Measurements from ENCODE around the gene FGF1.

Gene FGF1

GRCh38 chr5:142715291-142715690, 29.4 kb upstream of the FGF1 start:
- H3K9me3 ChIP-seq (ENCODE audit: control insufficient read depth, low read length): no peaks in the 10 kb centered on the region
- peaks cover 19% of the 10 kb centered on the region for H3K4me1 ChIP-seq (ENCODE audit: control insufficient read depth, insufficient read depth, low read length)

GRCh38 chr5:142713121-142713706, 27.3 kb upstream of the FGF1 start:
- Histone ChIP-seq H3K36me3 (ENCODE audit: control insufficient read depth, insufficient read depth, low read length) (no peaks in the 10 kb centered on the region), H3K4me3 (ENCODE audit: low read length) (peak overlapping the region; percentile 66), H3K4me1 (ENCODE audit: control insufficient read depth, insufficient read depth, low read length) (peaks cover 11% of the 10 kb centered on the region), H3K27me3 (ENCODE audit: control insufficient read depth, insufficient read depth, low read length) (peaks cover 5% of the 10 kb centered on the region), H3K9me3 (ENCODE audit: control insufficient read depth, low read length) (no peaks in the 10 kb centered on the region), H3K9ac (ENCODE audit: low read length) (peak overlapping the region; percentile 75)

More at GRCh38 chr5:142715291-142715690, 29.4 kb upstream of the FGF1 start:
- no peak overlapping the region for H3K9ac ChIP-seq (ENCODE audit: low read length)
- H3K27me3 ChIP-seq (ENCODE audit: control insufficient read depth, insufficient read depth, low read length): peaks cover 9% of the 10 kb centered on the region
- H3K4me3 ChIP-seq (ENCODE audit: low read length): no peak overlapping the region
- no peaks in the 10 kb centered on the region for H3K36me3 ChIP-seq (ENCODE audit: control insufficient read depth, insufficient read depth, low read length)

DNA sequence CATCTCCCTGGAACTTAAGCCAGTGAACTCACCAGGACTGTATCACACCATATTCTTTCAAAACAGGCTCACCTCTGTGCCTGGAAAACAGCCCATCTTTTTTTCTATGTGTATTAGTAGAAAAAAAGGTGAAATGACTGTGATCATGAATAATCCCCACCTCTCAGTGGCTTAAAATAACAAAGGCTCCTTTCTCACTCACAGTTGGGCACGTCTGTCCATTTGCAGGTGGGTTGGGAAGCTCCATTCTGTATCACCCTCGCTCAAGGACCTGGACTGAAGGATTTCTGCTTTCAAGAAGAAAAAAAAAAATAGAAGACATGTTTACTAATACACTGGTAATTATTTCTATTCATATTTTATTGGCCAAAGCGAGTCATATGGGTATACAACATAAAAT, 17.3 kb upstream of the FGF1 start:
- H3K9me3 ChIP-seq (ENCODE audit: control insufficient read depth, low read length): no peaks in the 10 kb centered on the region
- no peak overlapping the region for H3K9ac ChIP-seq (ENCODE audit: low read length)
- H3K27me3 ChIP-seq (ENCODE audit: control insufficient read depth, insufficient read depth, low read length): no peaks in the 10 kb centered on the region
- peaks cover 7% of the 10 kb centered on the region for H3K4me1 ChIP-seq (ENCODE audit: control insufficient read depth, insufficient read depth, low read length)
- no peak overlapping the region for H3K4me3 ChIP-seq (ENCODE audit: low read length)
- H3K36me3 ChIP-seq (ENCODE audit: control insufficient read depth, insufficient read depth, low read length): no peaks in the 10 kb centered on the region

DNA sequence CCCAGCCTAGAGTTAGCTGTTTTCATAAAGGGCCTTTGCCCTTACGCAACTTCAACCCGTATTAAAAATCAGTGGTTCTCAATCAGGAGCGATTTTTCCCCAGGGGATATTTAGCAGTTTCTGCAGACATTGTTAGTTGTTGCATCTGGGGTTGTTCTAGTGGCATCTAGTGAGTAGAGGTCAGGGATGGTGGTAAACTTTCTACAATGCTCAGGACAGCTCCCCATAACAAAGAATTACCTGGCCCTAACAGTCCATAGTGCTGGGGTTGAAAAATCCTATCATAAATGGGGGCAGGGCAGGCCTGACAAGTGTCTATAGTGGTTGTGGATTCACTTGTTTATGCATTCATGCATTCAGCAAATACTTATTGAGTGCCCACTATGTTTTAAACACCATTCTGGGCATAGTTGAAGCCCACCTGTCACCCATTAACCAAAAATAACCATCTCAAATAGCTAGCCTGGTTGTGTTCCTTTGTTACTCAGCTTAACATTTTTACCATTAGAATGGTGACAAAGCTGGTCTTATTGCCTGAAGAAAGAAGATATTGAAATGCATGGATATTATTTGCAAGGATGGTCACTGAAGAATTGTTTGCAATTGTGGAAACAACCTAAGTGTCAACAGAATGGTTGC, 15.9 kb upstream of the FGF1 start:
- H3K9me3 ChIP-seq (ENCODE audit: control insufficient read depth, low read length): no peaks in the 10 kb centered on the region

DNA sequence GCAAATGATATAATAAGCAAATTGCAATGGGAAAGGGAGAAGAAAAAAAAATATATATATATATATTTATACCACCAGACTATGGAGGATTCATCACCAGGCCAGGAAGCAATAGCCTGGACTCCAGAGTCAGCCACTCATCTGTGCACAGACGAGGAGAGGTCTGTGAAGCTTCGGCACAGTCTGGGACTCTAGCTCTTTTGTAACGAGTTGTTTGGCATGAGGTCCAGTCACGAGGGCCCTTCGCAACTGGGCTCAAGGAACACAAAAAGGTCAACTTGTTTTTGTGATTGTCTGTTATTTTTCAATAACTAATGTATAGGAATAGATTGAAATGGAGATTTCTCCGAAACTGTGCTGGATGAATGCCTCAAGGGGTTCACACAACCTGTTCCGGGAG, 14.7 kb upstream of the FGF1 start:
- Histone ChIP-seq H3K9me3 (ENCODE audit: control insufficient read depth, low read length) (no peaks in the 10 kb centered on the region), H3K27me3 (ENCODE audit: control insufficient read depth, insufficient read depth, low read length) (no peaks in the 10 kb centered on the region), H3K4me1 (ENCODE audit: control insufficient read depth, insufficient read depth, low read length) (peaks cover 7% of the 10 kb centered on the region), H3K9ac (ENCODE audit: low read length) (no peak overlapping the region), H3K36me3 (ENCODE audit: control insufficient read depth, insufficient read depth, low read length) (no peaks in the 10 kb centered on the region), H3K4me3 (ENCODE audit: low read length) (no peak overlapping the region)

More for the DNA sequence above, 15.9 kb upstream of the FGF1 start:
- Histone ChIP-seq H3K4me3 (ENCODE audit: low read length) (no peak overlapping the region), H3K4me1 (ENCODE audit: control insufficient read depth, insufficient read depth, low read length) (peaks cover 7% of the 10 kb centered on the region), H3K9ac (ENCODE audit: low read length) (no peak overlapping the region), H3K27me3 (ENCODE audit: control insufficient read depth, insufficient read depth, low read length) (no peaks in the 10 kb centered on the region), H3K36me3 (ENCODE audit: control insufficient read depth, insufficient read depth, low read length) (no peaks in the 10 kb centered on the region)

DNA sequence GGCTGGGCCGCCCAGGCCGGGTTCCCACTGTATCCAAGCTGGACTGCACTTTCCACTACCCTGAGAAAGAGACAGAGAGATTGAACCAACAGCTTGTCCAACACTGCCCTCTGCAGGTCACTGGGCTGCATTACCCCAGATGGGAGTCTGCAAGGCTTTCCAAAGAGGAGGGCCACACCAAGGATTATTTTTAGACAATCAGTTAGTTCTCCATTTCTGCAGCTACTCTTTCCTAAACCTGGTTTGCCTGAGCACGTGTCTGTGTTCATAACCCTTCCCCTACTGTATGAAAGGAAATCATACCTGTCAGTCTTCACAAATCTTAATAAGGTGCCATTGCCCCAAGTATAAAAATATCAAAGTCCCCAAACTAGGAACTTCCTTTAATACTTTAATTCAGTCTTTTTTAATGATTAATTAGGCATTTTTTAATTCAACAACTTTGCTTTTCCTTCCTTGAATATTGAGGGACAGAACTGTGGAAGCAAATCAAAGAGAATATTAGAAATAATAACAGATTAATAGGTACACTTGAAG, 13.4 kb upstream of the FGF1 start:
- Histone ChIP-seq H3K9me3 (ENCODE audit: control insufficient read depth, low read length) (no peaks in the 10 kb centered on the region), H3K4me3 (ENCODE audit: low read length) (no peak overlapping the region), H3K4me1 (ENCODE audit: control insufficient read depth, insufficient read depth, low read length) (peaks cover 7% of the 10 kb centered on the region), H3K27me3 (ENCODE audit: control insufficient read depth, insufficient read depth, low read length) (no peaks in the 10 kb centered on the region), H3K9ac (ENCODE audit: low read length) (no peak overlapping the region), H3K36me3 (ENCODE audit: control insufficient read depth, insufficient read depth, low read length) (no peaks in the 10 kb centered on the region)

- H3K36me3 ChIP-seq (ENCODE audit: control insufficient read depth, insufficient read depth, low read length): no peaks in the 10 kb centered on the region
- peaks cover 7% of the 10 kb centered on the region for H3K4me1 ChIP-seq (ENCODE audit: control insufficient read depth, insufficient read depth, low read length)
- H3K9me3 ChIP-seq (ENCODE audit: control insufficient read depth, low read length): no peaks in the 10 kb centered on the region
- H3K4me3 ChIP-seq (ENCODE audit: low read length): no peak overlapping the region
- H3K27me3 ChIP-seq (ENCODE audit: control insufficient read depth, insufficient read depth, low read length): no peaks in the 10 kb centered on the region
- H3K9ac ChIP-seq (ENCODE audit: low read length): no peak overlapping the region
These were observed 12.7 kb upstream of the FGF1 start for GRCh38 chr5:142698447-142699183.

- H3K4me3 ChIP-seq (ENCODE audit: low read length): no peak overlapping the region
- H3K9ac ChIP-seq (ENCODE audit: low read length): no peak overlapping the region
These were observed 11.7 kb upstream of the FGF1 start for GRCh38 chr5:142697356-142698255.

DNA sequence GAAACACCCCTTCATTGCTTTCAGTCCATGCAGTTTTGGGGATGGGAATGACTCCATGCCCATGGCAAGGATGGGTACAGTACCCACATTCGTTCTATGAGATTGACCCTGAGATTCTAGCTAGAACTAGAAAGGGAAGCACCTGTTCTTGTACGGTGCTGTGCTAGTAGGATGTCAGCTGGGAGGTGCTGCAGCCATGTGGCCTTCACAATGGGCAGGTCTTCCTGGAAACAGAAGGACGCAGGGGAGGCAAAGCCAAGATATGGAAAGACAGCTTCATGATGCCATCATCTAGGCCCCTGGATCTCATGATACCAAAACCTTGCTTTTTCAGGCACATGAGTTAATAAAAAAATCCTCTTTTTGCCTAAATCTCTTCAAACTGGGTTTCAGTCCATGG, 10.5 kb upstream of the FGF1 start:
- H3K4me1 ChIP-seq (ENCODE audit: control insufficient read depth, insufficient read depth, low read length): peaks cover 7% of the 10 kb centered on the region

More at GRCh38 chr5:142697356-142698255, 11.7 kb upstream of the FGF1 start:
- Histone ChIP-seq H3K9me3 (ENCODE audit: control insufficient read depth, low read length) (no peaks in the 10 kb centered on the region), H3K27me3 (ENCODE audit: control insufficient read depth, insufficient read depth, low read length) (no peaks in the 10 kb centered on the region), H3K36me3 (ENCODE audit: control insufficient read depth, insufficient read depth, low read length) (no peaks in the 10 kb centered on the region), H3K4me1 (ENCODE audit: control insufficient read depth, insufficient read depth, low read length) (peaks cover 7% of the 10 kb centered on the region)

DNA sequence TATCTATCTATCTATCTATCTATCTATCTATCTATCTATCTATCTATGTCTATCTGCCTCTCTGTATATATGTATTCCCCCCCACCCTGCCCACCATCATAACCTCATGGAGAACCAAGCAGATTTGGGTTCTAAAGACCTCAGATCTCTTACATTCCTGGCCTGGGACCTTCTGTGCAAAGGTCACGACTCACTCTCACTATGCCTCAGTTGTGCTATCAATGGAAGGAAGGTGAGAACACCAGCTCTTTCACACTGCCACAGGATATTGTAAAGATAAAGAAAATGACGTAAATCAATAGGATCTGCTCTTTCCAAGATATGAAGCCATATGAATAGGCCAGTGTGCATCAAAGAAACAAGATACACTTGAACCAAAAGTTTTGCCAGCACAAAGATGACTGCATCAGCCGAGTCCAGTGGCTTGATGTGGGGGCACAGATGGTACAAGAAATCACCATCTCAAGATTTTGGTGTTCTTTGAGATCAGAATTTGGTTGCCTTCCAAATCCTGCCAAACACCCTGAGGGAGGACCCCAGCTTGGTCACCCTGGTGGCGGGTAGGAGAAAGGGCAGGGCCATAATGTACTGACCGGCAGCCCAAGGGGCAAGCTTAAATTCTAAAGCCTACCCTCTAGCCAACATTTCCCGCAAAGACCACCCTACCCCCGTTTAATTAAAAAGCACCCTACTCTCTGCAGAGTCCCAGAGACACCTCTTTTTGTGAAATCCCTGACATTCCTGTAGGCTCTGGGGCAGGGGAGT, 8.4 kb upstream of the FGF1 start:
- Histone ChIP-seq H3K4me3 (ENCODE audit: low read length) (no peak overlapping the region), H3K4me1 (ENCODE audit: control insufficient read depth, insufficient read depth, low read length) (peaks cover 7% of the 10 kb centered on the region)

More for the DNA sequence above, 10.5 kb upstream of the FGF1 start:
- Histone ChIP-seq H3K36me3 (ENCODE audit: control insufficient read depth, insufficient read depth, low read length) (no peaks in the 10 kb centered on the region), H3K27me3 (ENCODE audit: control insufficient read depth, insufficient read depth, low read length) (no peaks in the 10 kb centered on the region), H3K9me3 (ENCODE audit: control insufficient read depth, low read length) (no peaks in the 10 kb centered on the region), H3K9ac (ENCODE audit: low read length) (no peak overlapping the region), H3K4me3 (ENCODE audit: low read length) (no peak overlapping the region)

GRCh38 chr5:142692321-142692894, 6.5 kb upstream of the FGF1 start:
- H3K4me3 ChIP-seq (ENCODE audit: low read length): no peak overlapping the region
- no peaks in the 10 kb centered on the region for H3K9me3 ChIP-seq (ENCODE audit: control insufficient read depth, low read length)
- no peaks in the 10 kb centered on the region for H3K4me1 ChIP-seq (ENCODE audit: control insufficient read depth, insufficient read depth, low read length)
- no peaks in the 10 kb centered on the region for H3K36me3 ChIP-seq (ENCODE audit: control insufficient read depth, insufficient read depth, low read length)
- no peak overlapping the region for H3K9ac ChIP-seq (ENCODE audit: low read length)
- H3K27me3 ChIP-seq (ENCODE audit: control insufficient read depth, insufficient read depth, low read length): no peaks in the 10 kb centered on the region

More for the DNA sequence above, 8.4 kb upstream of the FGF1 start:
- Histone ChIP-seq H3K36me3 (ENCODE audit: control insufficient read depth, insufficient read depth, low read length) (no peaks in the 10 kb centered on the region), H3K9ac (ENCODE audit: low read length) (no peak overlapping the region), H3K27me3 (ENCODE audit: control insufficient read depth, insufficient read depth, low read length) (no peaks in the 10 kb centered on the region), H3K9me3 (ENCODE audit: control insufficient read depth, low read length) (no peaks in the 10 kb centered on the region)

All from mucosa of stomach (tissue), 1 donor.